ENCODE measurements around the gene SIPA1L3.

DNA sequence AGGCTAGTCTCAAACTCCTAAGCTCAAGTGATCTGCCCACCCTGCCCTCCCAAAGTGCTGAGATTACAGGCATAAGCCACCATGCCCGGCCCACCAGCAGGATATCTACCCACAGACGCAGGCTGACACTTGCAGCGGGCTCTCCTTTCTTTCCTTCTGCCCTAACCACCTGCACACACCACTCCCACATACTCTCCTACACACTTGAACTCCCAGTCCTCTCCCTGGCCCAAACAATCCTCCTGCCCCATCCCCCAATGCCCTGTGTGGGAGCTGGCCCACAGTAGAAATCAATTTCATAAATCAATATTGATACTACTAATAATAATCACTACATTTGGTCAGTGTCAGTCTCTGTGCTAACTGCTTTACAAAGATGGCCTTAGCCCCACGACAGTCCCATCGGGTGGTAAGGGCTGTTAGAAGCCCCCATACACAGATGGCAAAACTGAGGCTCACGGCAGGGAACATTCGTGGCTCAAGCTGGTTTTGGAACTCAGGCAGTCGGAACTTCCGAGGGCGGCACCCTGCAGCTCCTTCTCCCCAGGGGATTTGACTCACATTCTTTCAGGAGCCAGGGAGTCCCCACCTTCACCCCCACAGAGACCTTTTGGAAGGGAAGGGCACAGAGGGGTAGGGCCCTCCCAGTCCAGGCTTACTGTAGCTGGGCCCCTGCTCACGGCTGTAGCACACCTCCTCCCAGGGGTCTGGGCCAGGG lies 320.4 kb downstream of the SIPA1L3 start:
- TF ChIP-seq, protein P1, sequence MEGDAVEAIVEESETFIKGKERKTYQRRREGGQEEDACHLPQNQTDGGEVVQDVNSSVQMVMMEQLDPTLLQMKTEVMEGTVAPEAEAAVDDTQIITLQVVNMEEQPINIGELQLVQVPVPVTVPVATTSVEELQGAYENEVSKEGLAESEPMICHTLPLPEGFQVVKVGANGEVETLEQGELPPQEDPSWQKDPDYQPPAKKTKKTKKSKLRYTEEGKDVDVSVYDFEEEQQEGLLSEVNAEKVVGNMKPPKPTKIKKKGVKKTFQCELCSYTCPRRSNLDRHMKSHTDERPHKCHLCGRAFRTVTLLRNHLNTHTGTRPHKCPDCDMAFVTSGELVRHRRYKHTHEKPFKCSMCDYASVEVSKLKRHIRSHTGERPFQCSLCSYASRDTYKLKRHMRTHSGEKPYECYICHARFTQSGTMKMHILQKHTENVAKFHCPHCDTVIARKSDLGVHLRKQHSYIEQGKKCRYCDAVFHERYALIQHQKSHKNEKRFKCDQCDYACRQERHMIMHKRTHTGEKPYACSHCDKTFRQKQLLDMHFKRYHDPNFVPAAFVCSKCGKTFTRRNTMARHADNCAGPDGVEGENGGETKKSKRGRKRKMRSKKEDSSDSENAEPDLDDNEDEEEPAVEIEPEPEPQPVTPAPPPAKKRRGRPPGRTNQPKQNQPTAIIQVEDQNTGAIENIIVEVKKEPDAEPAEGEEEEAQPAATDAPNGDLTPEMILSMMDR (IDR thresholded peaks at IDR 0.05; ENCODE audit: poor library complexity), result no peak
- no peak for TF ChIP-seq EZH2phosphoT487 (IDR thresholded peaks at IDR 0.05; ENCODE audit: low read depth, severe bottlenecking, unreplicated experiment)
- TF ChIP-seq EZH2 (IDR thresholded peaks at IDR 0.05; ENCODE audit: borderline replicate concordance), result no peak
